Urinary bladder (tissue), 4 donors: ENCODE data around the gene INTS13. TPM values are rescaled to one million over a fixed set of nuclear protein-coding genes. Genes with fewer than 3 reads are reported as not detected.
"Not testable (repeated sequence)": the region's sequence is repeated elsewhere in the genome, so short reads cannot be mapped to it uniquely, and the experiment has no call there.

Experiments
- DNase-seq: peaks from one replicate; pipeline ENCODE4 v3.0.0-alpha.2; 2015; ENCODE audit errors: extremely low spot score
- H3K27ac ChIP-seq: one replicate; pipeline ENCODE4 v1.5.1; 2013; ENCODE audit warnings: low read depth, mild to moderate bottlenecking, moderate library complexity
- H3K36me3 ChIP-seq: one replicate; pipeline ENCODE4 v1.6.1; 2013; ENCODE audit warnings: mild to moderate bottlenecking, moderate library complexity; ENCODE audit not compliant: insufficient read depth
- H3K4me1 ChIP-seq: one replicate; pipeline ENCODE4 v1.6.1; 2013; ENCODE audit warnings: mild to moderate bottlenecking, moderate library complexity; ENCODE audit not compliant: insufficient read depth
- H3K4me3 ChIP-seq: one replicate; pipeline ENCODE4 v1.5.1; 2013; ENCODE audit warnings: low read depth, low read length
- WGBS: extraction: QIAGEN DNeasy Blood & Tissue Kit; methylation state at CpG from one replicate; pipeline ENCODE4 v1.1.7; 2013; 5-methylcytosine and 5-hydroxymethylcytosine counted together
- polyA plus RNA-seq: library from polyadenylated mRNA; stranded (reverse); fragments of 200-250 nt; gene quantifications from one replicate; pipeline ENCODE4 v1.2.3, GENCODE V29; 2013
- total RNA-seq: library from RNA; depleted of rRNA; stranded (reverse); fragments of >200 nt; gene quantifications from one replicate; pipeline ENCODE4 v1.2.3, GENCODE V29; 2014
- donor health status: healthy with polysubstance abuse.
- donor health status: healthy.

INTS13 gene, protein sequence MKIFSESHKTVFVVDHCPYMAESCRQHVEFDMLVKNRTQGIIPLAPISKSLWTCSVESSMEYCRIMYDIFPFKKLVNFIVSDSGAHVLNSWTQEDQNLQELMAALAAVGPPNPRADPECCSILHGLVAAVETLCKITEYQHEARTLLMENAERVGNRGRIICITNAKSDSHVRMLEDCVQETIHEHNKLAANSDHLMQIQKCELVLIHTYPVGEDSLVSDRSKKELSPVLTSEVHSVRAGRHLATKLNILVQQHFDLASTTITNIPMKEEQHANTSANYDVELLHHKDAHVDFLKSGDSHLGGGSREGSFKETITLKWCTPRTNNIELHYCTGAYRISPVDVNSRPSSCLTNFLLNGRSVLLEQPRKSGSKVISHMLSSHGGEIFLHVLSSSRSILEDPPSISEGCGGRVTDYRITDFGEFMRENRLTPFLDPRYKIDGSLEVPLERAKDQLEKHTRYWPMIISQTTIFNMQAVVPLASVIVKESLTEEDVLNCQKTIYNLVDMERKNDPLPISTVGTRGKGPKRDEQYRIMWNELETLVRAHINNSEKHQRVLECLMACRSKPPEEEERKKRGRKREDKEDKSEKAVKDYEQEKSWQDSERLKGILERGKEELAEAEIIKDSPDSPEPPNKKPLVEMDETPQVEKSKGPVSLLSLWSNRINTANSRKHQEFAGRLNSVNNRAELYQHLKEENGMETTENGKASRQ
- total RNA-seq (26.6 TPM), polyA plus RNA-seq (11.8 TPM)

GRCh38 chr12:26937863-26938700, at the start of gene INTS13, which contains the start of gene FGFR1OP2:
Gene INTS13 (minus strand): TSS chr12:26937981. CDS start chr12:26936803, 1,178 bp downstream.
Gene FGFR1OP2 (plus strand): TSS chr12:26938470. CDS start chr12:26954159, 15,689 bp downstream.
- H3K4me3 ChIP-seq: peak within 1 kb of the TSS; percentile 81
- no peaks in the 10 kb centered on the region for H3K4me1 ChIP-seq
- DNase-seq: peak; percentile 99
- WGBS: under 1% methylated on average over 69 of the region's 69 CpGs
- H3K27ac ChIP-seq: peak within 1 kb of the TSS; percentile 86
- no peaks in the 10 kb centered on the region for H3K36me3 ChIP-seq

DNA sequence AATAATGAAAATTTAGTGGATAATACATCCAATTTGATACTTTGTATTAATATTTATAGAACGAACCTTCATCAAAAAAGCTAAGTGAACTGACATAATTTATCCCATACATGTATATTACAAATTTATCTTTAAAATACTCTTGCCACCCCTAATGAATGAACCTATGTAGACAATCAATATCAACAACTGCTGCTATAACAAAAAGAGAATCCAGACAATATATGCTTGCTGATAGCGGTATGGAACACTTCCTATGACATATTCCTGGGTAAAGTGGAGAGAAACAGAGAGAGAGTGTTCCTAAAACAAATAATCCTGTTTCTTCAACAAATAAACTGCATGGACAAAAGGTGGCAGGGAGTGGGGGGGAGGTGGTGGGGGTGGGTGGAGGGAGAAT, 45.1 kb upstream of the INTS13 start:
- H3K36me3 ChIP-seq: peaks cover 2% of the 10 kb centered on the region
- H3K4me1 ChIP-seq: no peaks in the 10 kb centered on the region
- H3K4me3 ChIP-seq: no peak overlapping the region
- H3K27ac ChIP-seq: no peak overlapping the region
- DNase-seq: no peak
- whole genome bisulfite sequencing: 97% methylated on average over 2 of the region's 2 CpGs

DNA sequence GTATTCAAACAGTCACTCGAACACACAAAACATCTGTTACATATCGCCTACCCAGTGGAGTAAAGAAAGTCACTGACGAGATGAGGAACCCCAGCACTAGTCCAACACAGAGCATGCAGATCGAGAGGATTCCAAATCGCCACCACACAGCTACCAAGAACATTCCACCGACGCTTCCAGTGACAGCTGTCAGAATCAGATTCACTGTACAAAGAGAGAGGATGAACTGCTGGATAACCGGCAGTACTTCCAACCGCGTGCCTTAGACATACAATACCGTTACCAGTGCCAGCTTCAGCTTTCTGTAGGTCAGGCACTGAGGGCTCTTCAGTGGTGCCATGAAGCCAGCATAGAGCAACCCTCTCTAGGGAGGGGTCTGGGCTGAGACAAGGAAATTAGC, 42.0 kb upstream of the INTS13 start:
- no peak overlapping the region for H3K27ac ChIP-seq
- 90% methylated on average over 11 of the region's 11 CpGs for WGBS
- DNase-seq: no peak
- no peak overlapping the region for H3K4me3 ChIP-seq
- H3K4me1 ChIP-seq: no peaks in the 10 kb centered on the region
- peaks cover 2% of the 10 kb centered on the region for H3K36me3 ChIP-seq

GRCh38 chr12:26978801-26979200, 41.0 kb upstream of the INTS13 start:
- H3K4me1 ChIP-seq: no peaks in the 10 kb centered on the region
- DNase-seq: no peak
- H3K27ac ChIP-seq: no peak overlapping the region
- 88% methylated on average over 1 of the region's 1 CpG for WGBS
- peaks cover 2% of the 10 kb centered on the region for H3K36me3 ChIP-seq
- H3K4me3 ChIP-seq: no peak overlapping the region

DNA sequence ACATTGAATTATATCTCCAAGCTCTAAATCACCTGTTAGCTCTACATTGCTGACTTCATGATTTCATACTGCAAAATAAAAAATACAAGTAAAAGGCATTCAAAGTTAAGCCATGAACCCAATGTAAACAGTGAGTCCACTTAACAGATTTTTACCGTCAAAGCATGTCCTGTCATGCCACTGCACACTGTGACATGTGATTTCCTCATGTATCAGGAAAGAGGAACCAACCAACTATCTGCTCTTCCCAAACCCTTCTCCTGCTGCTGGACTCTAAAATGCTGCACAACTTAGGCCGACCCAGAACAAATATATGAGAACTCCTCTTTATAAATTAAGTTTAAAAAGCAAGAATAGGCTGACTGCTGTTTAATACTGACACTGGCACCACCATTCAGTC, 38.9 kb upstream of the INTS13 start:
- H3K4me1 ChIP-seq: no peaks in the 10 kb centered on the region
- no peak for DNase-seq
- no peak overlapping the region for H3K4me3 ChIP-seq
- no peaks in the 10 kb centered on the region for H3K36me3 ChIP-seq
- no peak overlapping the region for H3K27ac ChIP-seq
- 83% methylated on average over 2 of the region's 2 CpGs for WGBS

GRCh38 chr12:26971963-26972362, 34.2 kb upstream of the INTS13 start:
- 87% methylated on average over 2 of the region's 2 CpGs for WGBS
- no peak overlapping the region for H3K4me3 ChIP-seq
- no peak for DNase-seq
- no peaks in the 10 kb centered on the region for H3K36me3 ChIP-seq
- no peaks in the 10 kb centered on the region for H3K4me1 ChIP-seq
- H3K27ac ChIP-seq: no peak overlapping the region

- WGBS: 97% methylated on average over 2 of the region's 2 CpGs
- Histone ChIP-seq H3K36me3 (no peaks in the 10 kb centered on the region), H3K4me1 (no peaks in the 10 kb centered on the region), H3K27ac (no peak overlapping the region), H3K4me3 (no peak overlapping the region)
- DNase-seq: no peak
Measured at GRCh38 chr12:26970136-26970535, 32.4 kb upstream of the INTS13 start.

- Histone ChIP-seq H3K27ac (no peak overlapping the region), H3K4me1 (no peaks in the 10 kb centered on the region), H3K36me3 (no peaks in the 10 kb centered on the region), H3K4me3 (no peak overlapping the region)
- WGBS: 91% methylated on average over 3 of the region's 3 CpGs
- DNase-seq: no peak
Measured at GRCh38 chr12:26966842-26967241, 29.1 kb upstream of the INTS13 start.

- 99% methylated on average over 1 of the region's 1 CpG for WGBS
- peaks cover 2% of the 10 kb centered on the region for H3K36me3 ChIP-seq
Measured at GRCh38 chr12:26963413-26963812, 25.6 kb upstream of the INTS13 start.

GRCh38 chr12:26961803-26962202, 24.0 kb upstream of the INTS13 start:
- no peak for DNase-seq
- H3K27ac ChIP-seq: no peak overlapping the region
- H3K36me3 ChIP-seq: peaks cover 2% of the 10 kb centered on the region
- no peaks in the 10 kb centered on the region for H3K4me1 ChIP-seq
- no peak overlapping the region for H3K4me3 ChIP-seq
- 92% methylated on average over 1 of the region's 1 CpG for WGBS

More at GRCh38 chr12:26963413-26963812, 25.6 kb upstream of the INTS13 start:
- no peak overlapping the region for H3K27ac ChIP-seq
- DNase-seq: no peak
- no peak overlapping the region for H3K4me3 ChIP-seq
- no peaks in the 10 kb centered on the region for H3K4me1 ChIP-seq

GRCh38 chr12:26961391-26961790, 23.6 kb upstream of the INTS13 start:
- not testable (repeated sequence) for H3K36me3 ChIP-seq, H3K27ac ChIP-seq, H3K4me3 ChIP-seq, H3K4me1 ChIP-seq, DNase-seq
- WGBS: 93% methylated on average over 7 of the region's 7 CpGs

DNA sequence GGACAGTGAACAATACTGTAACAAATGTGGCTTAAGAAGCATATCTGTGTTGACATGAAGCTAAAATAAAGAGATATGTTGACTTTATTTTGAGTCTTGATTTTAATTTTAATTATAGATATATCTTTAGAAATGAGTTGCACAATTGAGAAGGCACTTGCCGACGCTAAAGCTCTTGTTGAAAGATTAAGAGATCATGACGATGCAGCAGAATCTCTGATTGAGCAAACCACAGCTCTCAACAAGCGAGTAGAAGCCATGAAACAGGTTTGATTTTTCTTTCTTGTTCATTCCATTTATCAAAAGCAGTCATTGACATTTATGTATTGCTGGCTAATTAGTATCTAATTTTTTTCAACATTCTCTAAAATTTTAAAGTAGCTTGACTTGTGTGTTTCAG, 16.2 kb upstream of the INTS13 start:
- no peak overlapping the region for H3K4me3 ChIP-seq
- H3K36me3 ChIP-seq: no peaks in the 10 kb centered on the region
- H3K27ac ChIP-seq: no peak overlapping the region
- DNase-seq: no peak
- H3K4me1 ChIP-seq: no peaks in the 10 kb centered on the region
- 85% methylated on average over 4 of the region's 4 CpGs for WGBS

DNA sequence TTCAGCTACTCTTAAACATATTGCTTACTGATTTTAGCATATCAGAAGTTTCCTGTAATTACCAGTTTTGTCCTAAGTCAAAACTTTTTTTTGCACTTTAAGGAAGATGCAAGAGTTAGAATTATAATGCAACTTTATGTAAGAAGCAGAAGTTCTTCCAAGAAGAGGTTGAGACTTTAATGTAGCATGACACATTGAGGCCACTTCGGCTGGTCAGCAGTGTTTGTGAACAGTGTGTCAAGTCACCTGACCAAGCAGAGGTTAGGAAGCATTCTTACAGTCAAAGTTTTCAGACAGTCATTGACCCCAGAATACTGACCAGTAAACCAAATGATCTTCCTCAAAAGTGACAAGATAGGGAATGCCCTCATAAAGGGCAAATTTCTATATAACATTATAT, 15.7 kb upstream of the INTS13 start:
- Histone ChIP-seq H3K4me3 (no peak overlapping the region), H3K27ac (no peak overlapping the region), H3K36me3 (no peaks in the 10 kb centered on the region), H3K4me1 (no peaks in the 10 kb centered on the region)
- DNase-seq: no peak
- 71% methylated on average over 1 of the region's 1 CpG for WGBS
